HG02678 (cell line): ENCODE measurements around the gene CNKSR3.

Source experiments
- ATAC-seq: cut with Tn5 transposase; IDR thresholded peaks from one replicate; pipeline ENCODE4 v1.9.1; 2021; ENCODE audit warnings: mild to moderate bottlenecking, moderate library complexity; ENCODE audit not compliant: unreplicated experiment

The CNKSR3 gene

DNA sequence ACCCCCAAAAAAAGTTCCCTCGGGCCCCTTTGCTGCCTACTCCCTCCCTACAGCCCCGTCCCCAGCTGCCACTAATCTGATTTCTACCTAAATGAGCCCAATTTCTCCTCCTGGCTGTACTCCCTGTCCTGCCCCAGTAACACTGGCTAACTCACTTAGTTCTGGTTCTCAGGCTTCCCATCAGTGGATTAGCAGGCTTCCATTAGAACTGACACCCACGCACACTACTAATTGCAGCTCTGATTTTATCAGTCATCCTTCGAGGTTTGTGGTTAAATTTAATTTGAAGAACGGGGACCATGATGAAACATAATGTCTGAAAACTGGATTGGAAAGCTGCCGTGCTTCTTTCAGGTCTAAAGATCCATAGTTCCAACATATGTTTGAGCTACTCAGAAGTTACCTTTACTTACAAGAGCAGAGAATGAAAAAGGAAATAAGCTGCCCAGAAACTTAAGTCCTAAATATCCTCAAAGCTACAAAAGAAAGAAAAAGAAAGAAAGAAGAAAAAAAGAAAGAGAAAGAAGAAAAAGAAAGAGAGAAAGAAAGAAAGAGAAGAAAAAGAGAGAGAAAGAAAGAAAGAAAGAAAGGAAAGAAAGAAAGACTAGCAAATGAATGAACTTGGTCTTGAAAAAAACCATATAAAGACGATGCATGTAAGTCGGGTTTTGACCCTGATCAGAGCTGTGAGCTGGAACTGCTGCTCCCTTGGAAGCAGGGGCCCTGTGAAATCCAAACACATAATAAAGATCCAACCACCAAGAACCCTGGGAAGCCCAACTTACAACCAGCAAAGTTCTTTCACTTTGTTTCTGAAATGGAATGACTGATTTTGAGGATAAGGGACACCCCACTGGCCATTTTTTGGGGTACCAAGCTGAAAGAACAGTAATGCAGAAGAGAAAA lies 51.7 kb downstream of the CNKSR3 start:
- no peak for ATAC-seq

DNA sequence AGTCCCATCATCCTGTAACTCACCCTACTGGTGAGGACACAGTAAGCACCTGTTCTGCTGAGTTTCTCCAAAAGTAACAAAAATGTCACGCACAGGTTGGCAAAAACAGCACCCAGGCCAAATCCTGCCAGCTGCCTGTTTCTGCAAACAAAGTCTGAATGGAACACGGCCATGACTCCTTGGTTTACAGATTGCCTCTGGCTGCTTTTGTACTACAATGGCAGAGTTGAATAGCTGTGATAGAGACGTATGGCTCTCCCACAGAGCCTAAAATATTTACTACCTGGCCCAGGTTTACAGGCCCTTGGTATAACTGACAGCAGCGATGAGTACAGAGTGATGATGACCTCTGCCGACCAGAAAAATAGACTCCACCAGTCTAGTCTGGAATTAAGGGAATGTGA lies 52.6 kb downstream of the CNKSR3 start:
- ATAC-seq: no peak

DNA sequence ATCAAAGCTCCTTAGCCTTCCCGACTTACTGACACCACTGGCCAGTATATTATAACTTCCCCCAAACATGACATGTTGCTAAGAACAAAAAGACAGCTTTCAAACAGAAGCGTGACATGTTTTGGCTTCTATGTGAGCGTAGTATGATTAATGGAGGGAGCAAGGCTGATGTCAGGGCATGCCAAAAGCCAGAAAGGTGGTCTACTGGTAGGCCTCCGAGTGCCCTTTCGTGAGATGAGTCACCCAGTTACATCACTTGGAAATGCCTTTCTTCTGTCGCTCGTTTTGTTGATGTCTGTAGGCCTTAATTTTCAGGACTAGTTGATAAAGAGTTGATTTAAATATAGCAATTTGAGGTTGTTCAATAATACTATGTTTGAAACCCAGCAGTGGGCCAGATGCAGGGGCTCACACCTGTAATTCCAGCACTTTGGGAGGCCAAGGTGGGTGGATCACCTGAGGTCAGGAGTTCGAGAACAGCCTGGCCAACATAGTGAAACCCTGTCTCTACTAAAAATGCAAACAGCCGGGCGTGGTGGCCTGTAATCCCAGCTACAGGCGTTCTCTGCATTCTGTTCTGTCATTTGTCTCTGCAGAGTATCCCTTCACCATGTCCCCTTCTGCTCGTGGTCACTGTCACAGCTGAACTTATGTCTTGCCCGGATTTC lies 53.3 kb downstream of the CNKSR3 start:
- no peak for ATAC-seq

DNA sequence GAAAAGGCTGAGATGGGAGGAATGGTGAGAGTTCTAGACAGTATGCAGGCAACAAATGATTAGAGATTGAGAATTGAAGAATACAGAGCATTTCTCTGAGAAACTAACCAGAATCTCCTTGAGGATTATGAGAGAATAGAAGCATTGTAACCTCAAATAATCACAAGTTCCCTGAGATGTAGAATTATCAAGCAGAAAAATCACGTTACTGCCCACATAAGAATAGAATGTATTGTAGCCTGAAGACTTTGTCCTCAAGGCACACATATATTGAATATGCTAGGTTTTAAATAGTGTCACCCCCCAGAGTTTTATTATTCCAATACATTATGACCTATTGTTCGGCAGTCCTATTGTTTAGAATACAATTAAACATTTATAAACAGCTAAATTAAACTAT lies 57.2 kb downstream of the CNKSR3 start:
- ATAC-seq: no peak

DNA sequence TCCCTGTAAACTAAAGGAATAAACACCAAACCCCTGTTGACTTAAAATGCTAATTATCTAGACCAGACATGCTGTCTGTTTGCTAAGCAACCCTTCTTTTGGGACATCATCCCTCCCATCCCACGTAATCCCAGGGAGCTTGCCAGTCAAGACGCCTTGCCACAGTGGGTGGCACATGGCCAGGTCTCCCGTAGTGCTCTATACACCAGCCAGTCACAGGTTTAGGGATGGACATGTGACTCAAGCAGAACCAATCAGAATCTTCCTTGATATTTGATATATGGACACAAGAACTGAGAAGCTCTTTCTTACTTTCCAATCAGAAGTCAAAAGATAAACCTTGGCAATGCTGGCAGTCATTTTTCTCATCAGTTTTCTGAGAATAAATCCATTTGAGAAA lies 60.0 kb downstream of the CNKSR3 start:
- ATAC-seq: no peak

DNA sequence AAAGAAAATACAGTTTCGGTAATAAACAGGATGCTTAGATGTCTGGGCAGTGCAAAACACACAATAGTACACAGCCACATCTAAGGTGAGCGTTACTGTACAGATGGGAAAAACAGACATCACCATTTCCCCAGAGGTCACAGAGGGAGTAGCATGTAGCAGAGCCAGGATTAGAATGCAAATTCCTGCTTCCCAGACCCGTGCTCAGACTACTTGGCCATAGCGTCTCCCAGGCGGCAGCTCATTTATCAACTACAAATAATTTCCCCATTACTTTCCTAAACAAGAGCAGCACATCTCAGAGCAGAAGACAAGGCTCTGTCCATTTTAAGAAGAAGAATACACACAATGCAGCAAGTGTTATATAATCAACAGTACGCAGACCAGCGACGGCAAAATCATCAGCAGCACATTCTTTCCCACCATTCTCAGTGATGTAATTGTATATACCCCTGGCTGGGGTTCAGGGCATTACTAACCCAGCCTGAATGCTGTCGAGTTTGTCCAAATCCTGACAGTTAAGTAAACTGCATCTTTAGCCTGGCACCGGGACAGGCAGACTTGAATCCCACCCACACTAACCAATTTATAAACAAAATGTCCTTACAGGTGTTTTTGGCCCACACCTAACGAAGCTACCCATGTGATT lies 61.9 kb downstream of the CNKSR3 start:
- no peak for ATAC-seq

DNA sequence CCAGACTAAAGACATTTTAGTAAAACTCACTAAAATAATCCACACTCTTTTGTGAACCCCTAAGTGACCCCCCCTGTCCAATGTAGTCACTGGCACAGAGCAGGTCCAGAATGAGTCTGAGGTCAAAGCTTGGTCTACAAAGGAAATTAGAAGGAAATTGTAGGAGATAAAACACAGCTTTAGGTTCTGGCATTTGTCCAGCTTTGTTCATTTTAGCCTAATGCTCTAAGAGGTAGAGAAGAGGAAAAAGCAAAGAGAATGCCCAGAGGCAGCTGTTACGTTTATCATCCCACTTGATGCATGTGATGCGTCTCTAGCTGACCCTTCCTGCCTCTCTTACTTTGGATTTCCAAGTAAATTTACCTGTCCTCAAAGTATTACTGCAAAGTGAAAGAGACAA lies 62.5 kb downstream of the CNKSR3 start:
- ATAC-seq: no peak

DNA sequence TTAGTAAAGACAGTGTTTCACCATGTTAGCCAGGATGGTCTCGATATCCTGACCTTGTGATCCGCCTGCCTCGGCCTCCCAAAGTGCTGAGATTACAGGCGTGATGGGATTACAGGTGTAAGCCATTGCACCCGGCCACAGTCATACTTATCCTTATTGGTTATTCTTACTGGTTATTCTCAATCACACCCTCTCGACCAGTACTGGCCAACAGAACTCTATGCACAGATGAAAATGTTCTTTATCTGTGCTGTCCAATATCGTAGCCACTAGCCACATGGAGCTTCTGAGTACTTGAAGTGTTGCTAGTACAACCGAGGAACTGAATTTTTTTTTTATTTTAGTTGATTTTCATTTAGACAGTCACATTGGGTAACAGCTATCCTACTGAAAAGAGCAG lies 63.5 kb downstream of the CNKSR3 start:
- ATAC-seq: no peak

DNA sequence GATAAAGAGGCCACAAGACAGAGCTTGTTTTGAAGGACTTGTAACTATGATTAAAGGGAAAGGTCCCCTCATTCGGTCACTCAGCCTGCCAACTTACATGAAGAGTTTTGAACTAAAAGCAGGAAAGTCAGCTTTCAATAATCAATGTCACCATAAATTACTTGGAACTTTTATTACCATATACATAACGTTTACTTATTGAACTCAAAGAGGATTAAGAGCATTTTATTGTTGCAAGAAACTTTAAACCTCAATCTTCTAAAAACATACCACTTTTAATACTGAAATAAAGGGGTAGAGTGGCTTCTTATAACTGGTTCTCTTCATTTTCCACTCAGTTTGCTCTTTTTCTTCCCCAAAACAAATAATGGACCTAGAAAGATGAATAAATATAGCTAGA lies 65.1 kb downstream of the CNKSR3 start:
- no peak for ATAC-seq

DNA sequence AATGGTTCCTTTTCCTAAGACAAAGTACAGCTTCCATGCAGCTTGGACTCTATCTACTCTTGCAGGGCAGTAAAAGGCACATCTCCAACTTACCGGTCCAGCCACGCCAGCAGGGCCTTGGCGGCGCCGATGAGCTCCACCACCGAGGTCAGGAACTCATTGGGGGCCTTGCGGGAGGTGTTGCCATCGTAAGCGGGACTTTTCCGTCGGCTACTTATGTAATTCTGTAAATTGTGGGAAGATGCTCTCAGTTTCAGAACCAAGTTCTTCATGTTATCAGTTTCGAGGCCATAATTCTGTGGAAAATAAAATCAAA lies 68.5 kb downstream of the CNKSR3 start:
- ATAC-seq: peak; percentile 44

DNA sequence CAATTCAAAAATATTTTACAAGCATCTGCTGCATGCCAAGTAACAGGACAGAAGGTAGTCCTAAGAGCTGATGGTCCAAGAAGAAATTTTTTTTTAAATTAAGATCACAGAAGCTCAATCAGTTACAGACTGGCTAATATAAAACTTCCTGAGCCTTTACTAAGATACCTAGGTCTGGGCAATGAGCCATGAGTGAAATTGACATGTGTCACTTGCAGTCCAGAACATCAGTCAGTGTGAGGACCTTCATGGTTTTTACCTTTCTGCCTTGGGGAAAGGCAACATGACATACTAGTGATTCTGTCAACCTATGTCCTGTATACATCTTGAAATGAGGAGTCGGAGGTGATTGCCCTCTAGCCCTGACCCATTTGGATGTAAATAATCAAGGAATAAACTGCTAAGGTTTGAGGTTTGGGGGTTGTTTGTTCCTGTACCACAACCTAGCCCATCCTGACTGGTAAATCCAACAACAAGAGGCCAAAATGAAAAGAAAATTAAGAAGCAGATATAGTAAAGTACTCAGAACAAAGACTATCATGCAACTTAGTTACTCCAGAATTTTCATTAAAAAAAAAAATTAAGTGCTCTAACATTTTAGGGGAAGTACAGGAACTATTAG lies 70.0 kb downstream of the CNKSR3 start:
- no peak for ATAC-seq

DNA sequence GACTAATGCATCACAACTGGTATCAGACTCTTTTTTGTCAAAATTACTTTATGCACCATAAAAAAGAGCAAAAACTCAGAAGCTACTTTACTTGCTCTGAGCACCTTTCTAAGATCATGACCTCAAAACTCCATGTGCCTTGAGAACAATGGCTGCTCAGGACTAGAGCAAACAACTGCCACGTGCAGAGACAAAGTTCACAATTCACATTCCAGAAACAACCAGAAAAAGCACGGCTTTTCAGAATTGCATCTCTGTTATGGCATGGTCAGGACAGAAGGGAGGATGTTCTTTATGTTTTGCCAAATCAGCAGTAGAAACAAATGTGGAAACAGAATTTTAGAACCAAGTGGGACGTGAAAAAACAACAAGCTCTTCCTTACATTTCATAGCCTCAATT lies 70.5 kb downstream of the CNKSR3 start:
- ATAC-seq: no peak

DNA sequence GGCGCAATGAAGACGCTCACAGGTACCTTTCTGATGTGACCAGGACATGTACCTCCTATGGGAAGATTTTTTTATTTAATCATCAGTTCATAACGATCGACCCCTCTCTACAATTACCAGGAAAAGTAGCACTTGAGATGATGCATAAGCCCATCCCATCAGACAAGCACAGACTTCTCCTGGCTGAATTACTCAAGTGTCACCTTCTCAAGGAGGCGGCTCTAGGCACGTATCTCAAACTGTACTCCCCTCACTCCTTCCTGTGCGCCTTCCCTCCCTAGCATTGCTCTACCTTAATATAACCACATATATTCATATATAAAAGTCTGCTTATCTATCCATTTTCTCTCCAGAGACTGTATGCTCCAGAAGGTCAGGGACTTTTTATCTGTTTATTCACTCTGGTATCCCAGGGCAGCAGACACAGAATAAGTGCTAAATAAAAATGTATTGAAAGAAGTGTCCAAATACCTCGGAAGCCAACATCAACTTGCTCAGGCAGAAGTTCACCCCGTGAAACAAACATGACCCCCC lies 71.5 kb downstream of the CNKSR3 start:
- no peak for ATAC-seq

DNA sequence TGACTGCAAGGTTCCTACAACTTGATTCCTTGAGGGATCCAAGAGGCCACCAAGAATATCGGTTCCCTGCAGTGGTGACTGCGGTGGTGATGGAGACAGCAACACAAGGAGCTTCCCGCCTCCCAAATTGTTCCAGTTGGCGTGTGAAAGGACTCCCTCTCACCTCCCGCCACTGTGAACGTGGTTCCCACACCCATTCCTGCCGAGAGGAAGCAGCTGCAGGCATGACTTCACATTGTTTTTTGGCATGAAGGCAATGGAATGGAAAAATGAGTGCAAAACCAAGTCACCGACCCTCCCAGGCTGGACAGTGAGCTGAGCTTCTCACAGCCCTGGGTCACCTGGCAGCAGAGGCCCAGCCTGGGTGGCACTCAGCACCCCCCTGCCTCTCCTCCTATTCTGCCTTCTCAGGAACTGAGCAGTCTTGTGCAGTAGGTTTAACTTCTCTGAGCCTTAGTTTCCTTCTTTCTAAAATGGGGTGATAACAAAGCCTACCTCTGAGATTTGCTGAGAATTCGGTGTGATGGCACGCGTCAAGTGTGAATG lies 75.0 kb downstream of the CNKSR3 start:
- no peak for ATAC-seq

DNA sequence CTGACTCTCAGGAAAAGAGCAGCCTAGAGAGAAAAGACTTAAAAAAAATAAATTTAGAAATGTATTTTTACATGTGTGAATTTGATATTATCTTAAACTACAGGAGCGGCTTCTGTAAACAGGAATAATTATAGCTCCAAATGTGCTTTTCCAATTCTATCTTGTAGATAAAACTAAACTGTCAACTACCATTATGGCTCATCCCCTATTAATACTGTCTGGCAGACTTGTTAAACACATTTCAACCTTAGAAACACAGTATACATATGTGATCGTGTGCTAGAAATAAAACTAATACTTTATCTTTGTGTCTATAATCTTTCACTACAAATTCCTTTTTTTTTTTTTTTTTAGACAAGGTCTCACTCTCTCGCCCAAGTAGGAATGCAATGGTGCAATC lies 75.8 kb downstream of the CNKSR3 start:
- ATAC-seq: no peak

DNA sequence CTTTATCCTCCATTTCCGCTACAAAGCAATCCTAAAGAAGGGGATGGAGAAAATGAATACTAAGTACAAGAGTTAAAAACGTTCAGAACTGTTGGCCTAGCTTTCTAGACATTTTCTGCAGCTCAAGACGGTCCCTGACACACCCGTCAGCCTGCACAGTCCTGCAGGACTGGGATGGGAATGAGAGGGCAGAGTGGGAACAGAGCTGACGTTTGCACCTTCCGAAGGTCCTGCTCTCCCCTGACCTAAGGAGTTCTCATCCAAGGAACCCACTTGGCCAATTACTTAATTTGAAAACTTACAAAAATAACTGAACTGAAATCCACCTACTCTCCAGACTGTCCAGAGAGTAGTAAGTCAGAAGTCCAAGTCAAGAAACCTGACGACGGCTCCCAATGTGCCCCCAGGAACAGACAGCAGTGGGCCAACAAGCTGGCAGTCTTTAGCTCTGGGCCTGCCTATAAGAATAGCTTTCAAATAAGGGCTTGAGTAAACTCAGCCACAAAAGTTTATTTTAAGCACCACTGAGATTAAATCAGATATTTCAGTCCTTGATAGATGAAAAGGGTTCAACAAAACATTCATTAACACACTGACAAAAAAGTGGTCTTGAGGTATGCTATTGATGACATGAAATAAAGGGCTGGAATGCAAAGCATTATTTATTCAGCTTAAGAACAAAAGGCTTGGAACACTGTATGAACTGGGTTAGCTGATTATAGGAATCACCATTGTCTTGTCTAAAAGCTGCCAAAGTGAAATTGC lies 76.8 kb downstream of the CNKSR3 start:
- ATAC-seq: no peak

DNA sequence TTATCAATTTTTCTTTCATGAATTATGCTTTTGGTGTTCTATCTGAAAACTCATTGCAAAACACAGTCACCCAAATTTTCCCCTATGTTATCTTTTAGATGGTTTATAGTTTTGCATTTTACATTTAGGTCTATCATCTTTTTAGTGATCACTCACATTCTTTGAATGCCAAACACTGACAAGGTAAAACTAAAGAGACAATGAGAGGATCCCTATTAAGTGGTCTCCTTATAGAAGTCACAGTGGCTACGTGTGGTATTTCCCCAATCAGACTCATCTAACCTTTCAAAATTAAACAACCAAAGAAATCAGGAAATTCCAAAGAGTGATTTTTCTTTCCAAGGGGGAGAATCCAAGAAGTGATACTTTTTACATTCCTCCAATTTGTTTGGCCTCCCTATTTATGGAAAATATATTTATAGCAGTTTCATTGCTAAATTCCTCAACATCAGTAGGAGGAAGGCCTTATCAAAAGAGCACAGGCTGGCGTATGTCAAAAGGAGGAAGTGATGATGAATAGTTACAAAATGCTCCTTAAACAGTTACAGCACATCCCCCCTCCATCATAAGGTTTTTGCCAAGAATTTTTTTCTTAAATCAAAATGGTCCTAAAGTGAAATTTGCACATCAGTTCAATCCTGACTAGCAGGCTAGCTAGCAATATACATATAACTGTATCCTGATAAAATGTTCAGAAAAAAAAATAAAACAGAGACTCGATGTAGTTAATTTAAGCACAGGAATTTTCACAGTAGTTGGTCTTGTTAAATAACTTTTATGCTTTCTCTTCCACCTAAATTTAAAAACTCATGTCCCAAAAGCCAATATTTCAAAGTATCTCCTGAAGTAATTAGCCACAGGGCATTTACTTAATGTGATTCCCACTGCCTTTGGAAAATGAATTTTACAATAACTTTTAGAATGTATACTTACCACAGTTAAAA lies 77.7 kb downstream of the CNKSR3 start:
- ATAC-seq: no peak

DNA sequence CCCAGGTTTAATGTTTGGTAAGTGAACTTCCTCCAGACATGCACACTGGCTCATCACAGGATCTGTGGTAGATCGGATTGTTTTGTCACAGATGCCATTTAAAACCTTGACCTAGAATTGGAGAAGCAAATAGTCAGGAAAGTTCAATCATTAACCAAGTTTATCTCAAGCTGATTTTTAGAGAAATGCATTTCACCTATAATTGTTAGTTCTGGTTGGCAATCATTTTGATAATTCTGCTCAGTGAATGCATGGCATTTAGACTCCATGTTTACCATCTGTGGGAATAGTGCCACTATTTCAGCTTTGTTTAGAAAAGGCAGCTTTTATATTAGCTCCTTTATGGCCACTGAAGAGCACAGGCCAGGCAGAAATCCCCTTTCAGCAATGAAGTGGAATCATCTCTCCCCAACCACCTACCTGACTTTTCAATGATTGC lies 80.0 kb downstream of the CNKSR3 start:
- peak; percentile 49 for ATAC-seq

DNA sequence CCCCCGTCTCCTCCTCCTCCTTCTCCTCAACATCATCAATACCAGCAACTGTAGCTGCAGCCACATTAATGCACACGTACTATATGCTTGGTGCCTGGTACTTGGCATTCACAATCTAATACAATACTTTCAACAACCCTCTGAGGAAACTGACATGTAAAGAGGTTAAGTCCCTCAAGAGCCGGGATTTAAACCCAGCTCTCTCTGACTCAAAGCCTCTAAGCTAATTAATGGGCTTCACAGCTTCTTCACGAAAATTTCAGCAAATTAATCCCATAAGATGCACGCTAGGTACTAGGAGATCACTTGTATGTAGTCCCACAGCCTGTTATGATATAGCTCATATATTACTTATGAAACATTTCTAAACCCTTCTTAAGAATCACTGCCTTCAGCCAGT lies 80.8 kb downstream of the CNKSR3 start:
- no peak for ATAC-seq
